AG20443 (cell line): ENCODE measurements around the gene ATP6V1A.
"Not testable (repeated sequence)": the region's sequence is repeated elsewhere in the genome, so short reads cannot be mapped to it uniquely, and the experiment has no call there.

ENCODE experiments used
- DNase-seq: peaks from one replicate; pipeline ENCODE4 v3.0.0; 2012; ENCODE audit warnings: low spot score, mixed read lengths

Gene ATP6V1A

GRCh38 chr3:113828600-113828999 lies 81.8 kb downstream of the ATP6V1A start:
- DNase-seq, result no peak

- no peak for DNase-seq
Measured at GRCh38 chr3:113829576-113830354, 82.9 kb downstream of the ATP6V1A start.

- DNase-seq, result no peak
Measured at GRCh38 chr3:113831103-113831355, 84.2 kb downstream of the ATP6V1A start.

GRCh38 chr3:113832477-113833164 lies 85.8 kb downstream of the ATP6V1A start:
- DNase-seq, result no peak

GRCh38 chr3:113834983-113835382 lies 88.1 kb downstream of the ATP6V1A start:
- no peak for DNase-seq

- peak; percentile 92 for DNase-seq
Measured at GRCh38 chr3:113838631-113839209, 91.9 kb downstream of the ATP6V1A start, which contains the start of gene GRAMD1C. GRAMD1C (plus strand) TSS chr3:113838788; CDS start chr3:113838910, 122 bp downstream.

- DNase-seq, result no peak
Measured at GRCh38 chr3:113839551-113839950, 92.7 kb downstream of the ATP6V1A start.

GRCh38 chr3:113844622-113845222 lies 97.9 kb downstream of the ATP6V1A start:
- DNase-seq, result peak; percentile 55

GRCh38 chr3:113847247-113847646 lies 100.4 kb downstream of the ATP6V1A start:
- no peak for DNase-seq

GRCh38 chr3:113847664-113848461 lies 101.0 kb downstream of the ATP6V1A start:
- DNase-seq, result no peak

- DNase-seq, result not testable (repeated sequence)
Measured at GRCh38 chr3:113849071-113849470, 102.2 kb downstream of the ATP6V1A start.

GRCh38 chr3:113849841-113850240 lies 103.0 kb downstream of the ATP6V1A start:
- not testable (repeated sequence) for DNase-seq

GRCh38 chr3:113850391-113850790 lies 103.6 kb downstream of the ATP6V1A start:
- not testable (repeated sequence) for DNase-seq

- DNase-seq, result no peak
Measured at GRCh38 chr3:113852506-113852905, 105.7 kb downstream of the ATP6V1A start.
